GM18526 (cell line): Measurements from ENCODE around the gene KLF15.

Source experiments
- POLR2A ChIP-seq: IDR thresholded peaks from 3 replicates; pipeline ENCODE4 v1.6.1; 2011; ENCODE audit not compliant: insufficient read length; ENCODE audit errors: extremely low read depth

Gene KLF15

GRCh38 chr3:126303272-126303671 is 53.9 kb downstream of the KLF15 start:
- no peak for TF ChIP-seq POLR2A

GRCh38 chr3:126300761-126301481 is 56.3 kb downstream of the KLF15 start:
- TF ChIP-seq POLR2A = no peak

GRCh38 chr3:126300001-126300760 is 57.0 kb downstream of the KLF15 start:
- TF ChIP-seq POLR2A = no peak

- no peak for TF ChIP-seq POLR2A
Measured at GRCh38 chr3:126295407-126295939, 61.7 kb downstream of the KLF15 start.

- TF ChIP-seq POLR2A = no peak
Measured at GRCh38 chr3:126294211-126294808, 62.9 kb downstream of the KLF15 start.

GRCh38 chr3:126293370-126294082 is 63.7 kb downstream of the KLF15 start:
- no peak for TF ChIP-seq POLR2A
